ENCODE measurements around the gene BAIAP2. TPM values are rescaled to one million over a fixed set of nuclear protein-coding genes. Genes with fewer than 3 reads are reported as not detected.

BAIAP2 gene
- total RNA-seq, 1 donor from 2014 or later = 113 TPM

DNA sequence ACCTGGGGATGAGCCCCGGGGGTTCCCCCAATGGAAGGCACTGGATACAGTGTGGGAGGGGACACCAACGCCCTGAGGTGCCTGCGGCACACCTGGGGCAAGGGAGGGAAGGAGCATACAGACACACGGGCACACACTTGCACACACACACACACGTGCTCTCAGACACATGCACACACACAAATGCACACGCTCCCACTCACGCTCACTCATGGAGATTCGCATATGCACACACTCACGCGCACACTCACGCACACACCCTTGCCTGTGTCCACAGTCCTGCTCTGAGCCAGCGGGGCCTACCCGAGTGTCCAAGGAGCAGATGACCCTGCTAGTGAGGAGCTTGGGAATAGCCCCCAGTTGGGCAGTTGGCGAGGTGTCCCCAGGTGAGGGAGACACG is 113.6 kb downstream of the BAIAP2 start:
- Histone ChIP-seq H3K4me1 (no peaks in the 10 kb centered on the region), H3K27ac (no peak overlapping the region), H3K4me3 (no peak overlapping the region), H3K36me3 (no peaks in the 10 kb centered on the region), H3K9me3 (no peaks in the 10 kb centered on the region), H3K27me3 (no peaks in the 10 kb centered on the region)
- no peak for DNase-seq (ENCODE audit: extremely low spot score in 2 of 2)
- intact Hi-C loops (cut with DNase I) = no loop called here
- TF ChIP-seq POLR2AphosphoS5 (IDR thresholded peaks at IDR 0.05; ENCODE audit: insufficient read depth in 1 of 2, low read depth in 1 of 2) = no peak
- no peak for TF ChIP-seq POLR2A (IDR thresholded peaks at IDR 0.05)
- TF ChIP-seq, protein P1, sequence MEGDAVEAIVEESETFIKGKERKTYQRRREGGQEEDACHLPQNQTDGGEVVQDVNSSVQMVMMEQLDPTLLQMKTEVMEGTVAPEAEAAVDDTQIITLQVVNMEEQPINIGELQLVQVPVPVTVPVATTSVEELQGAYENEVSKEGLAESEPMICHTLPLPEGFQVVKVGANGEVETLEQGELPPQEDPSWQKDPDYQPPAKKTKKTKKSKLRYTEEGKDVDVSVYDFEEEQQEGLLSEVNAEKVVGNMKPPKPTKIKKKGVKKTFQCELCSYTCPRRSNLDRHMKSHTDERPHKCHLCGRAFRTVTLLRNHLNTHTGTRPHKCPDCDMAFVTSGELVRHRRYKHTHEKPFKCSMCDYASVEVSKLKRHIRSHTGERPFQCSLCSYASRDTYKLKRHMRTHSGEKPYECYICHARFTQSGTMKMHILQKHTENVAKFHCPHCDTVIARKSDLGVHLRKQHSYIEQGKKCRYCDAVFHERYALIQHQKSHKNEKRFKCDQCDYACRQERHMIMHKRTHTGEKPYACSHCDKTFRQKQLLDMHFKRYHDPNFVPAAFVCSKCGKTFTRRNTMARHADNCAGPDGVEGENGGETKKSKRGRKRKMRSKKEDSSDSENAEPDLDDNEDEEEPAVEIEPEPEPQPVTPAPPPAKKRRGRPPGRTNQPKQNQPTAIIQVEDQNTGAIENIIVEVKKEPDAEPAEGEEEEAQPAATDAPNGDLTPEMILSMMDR (IDR thresholded peaks at IDR 0.05) = no peak

DNA sequence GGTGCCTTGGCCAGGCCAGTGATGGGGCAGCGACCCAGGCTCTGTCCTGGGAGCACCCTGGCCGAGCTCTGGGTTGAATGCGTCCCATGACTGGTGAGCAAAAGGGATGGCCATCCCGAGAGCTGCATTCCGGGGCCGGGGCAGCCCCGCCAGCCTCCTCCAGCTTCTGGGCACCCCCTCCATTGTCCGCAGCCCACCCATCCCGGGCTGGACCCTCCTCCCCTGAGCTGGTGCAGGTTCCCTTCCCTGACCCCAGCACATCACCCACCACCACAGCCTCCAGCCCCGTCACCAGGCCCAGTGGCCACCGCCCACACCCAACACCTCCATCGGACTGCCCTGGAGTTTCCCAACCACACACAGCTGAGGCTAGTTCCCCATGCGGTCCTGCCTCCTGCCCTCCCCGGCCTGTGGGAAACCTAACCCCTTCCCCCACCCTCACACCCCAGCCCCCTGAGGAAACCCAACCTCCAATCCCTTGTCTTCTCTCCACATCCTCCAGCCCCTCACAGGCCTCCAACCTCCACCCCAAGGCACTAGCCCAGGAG is 114.1 kb downstream of the BAIAP2 start:
- Histone ChIP-seq H3K36me3 (no peaks in the 10 kb centered on the region), H3K27ac (no peak overlapping the region), H3K27me3 (no peaks in the 10 kb centered on the region), H3K4me3 (no peak overlapping the region), H3K9me3 (no peaks in the 10 kb centered on the region), H3K4me1 (no peaks in the 10 kb centered on the region)
- DNase-seq (ENCODE audit: extremely low spot score in 2 of 2) = no peak
- intact Hi-C loops (cut with DNase I) = no loop called here
- TF ChIP-seq POLR2A (IDR thresholded peaks at IDR 0.05) (no peak), POLR2AphosphoS5 (IDR thresholded peaks at IDR 0.05; ENCODE audit: insufficient read depth in 1 of 2, low read depth in 1 of 2) (no peak)
- TF ChIP-seq, protein P1 (IDR thresholded peaks at IDR 0.05) = no peak

DNA sequence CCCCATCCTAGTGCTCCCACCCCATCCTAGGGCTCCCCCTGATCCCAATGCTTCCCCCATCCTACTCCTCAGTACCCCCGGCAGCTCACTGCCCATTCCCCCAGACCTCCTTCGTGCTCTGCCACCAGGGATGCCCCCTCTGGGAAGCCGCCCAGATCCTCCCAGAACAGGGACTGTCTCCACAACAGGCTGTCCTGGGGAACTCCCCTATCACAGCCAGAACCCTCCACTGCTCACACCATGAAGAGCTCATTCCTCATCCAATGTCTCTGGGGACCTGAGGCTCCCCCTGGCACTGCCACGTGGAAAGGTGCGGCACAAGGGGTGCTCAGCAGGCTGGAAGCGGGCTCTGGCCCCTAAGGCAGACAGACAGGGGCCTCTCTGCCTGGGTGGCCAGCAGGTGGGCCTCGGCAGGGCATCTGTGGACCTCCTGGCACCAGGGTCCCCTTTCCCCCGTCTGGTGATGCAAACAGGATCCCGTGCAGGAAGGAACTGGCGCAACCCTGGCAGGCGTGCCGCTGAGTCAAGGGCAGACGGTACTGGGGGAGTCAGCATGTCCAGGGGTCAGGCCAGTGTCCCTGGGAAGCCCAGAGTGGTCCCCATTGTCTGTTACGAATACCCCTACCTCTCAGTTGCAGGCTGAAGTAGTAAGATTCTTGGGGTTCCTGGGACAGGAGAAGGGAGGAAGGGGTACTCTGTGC is 115.6 kb downstream of the BAIAP2 start:
- intact Hi-C loops (cut with DNase I) = no loop called here
- no peak for DNase-seq (ENCODE audit: extremely low spot score in 2 of 2)
- TF ChIP-seq POLR2AphosphoS5 (IDR thresholded peaks at IDR 0.05; ENCODE audit: insufficient read depth in 1 of 2, low read depth in 1 of 2) (peak in 1 of 2 donors; percentile 42), POLR2A (IDR thresholded peaks at IDR 0.05) (no peak)
- TF ChIP-seq, protein P1 (IDR thresholded peaks at IDR 0.05) = no peak
- no peak overlapping the region for H3K27ac ChIP-seq
- H3K9me3 ChIP-seq = no peaks in the 10 kb centered on the region
- no peaks in the 10 kb centered on the region for H3K36me3 ChIP-seq
- no peaks in the 10 kb centered on the region for H3K27me3 ChIP-seq
- no peaks in the 10 kb centered on the region for H3K4me1 ChIP-seq
- no peak overlapping the region for H3K4me3 ChIP-seq

DNA sequence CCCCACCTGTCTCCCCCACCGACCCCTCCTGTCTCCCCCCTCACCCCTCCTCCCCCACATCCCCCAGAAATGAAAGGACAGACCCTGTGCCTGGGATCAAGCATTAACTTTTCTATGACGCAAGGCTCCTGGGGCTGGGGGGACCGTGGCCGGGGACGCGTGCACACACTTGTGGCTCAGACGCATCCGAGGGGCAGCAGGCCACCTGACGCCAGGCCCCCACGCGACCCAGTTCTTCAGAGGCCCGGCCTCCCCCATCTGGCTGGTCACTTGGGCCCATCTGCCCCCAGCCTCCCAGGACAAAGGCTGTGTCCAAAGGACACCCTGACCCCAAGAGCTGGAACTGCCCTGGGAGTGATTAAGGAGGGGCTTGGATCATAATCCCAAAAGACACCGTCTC is 116.3 kb downstream of the BAIAP2 start:
- Histone ChIP-seq H3K36me3 (no peaks in the 10 kb centered on the region), H3K4me1 (no peaks in the 10 kb centered on the region), H3K4me3 (no peak overlapping the region), H3K27ac (no peak overlapping the region), H3K9me3 (no peaks in the 10 kb centered on the region), H3K27me3 (no peaks in the 10 kb centered on the region)
- TF ChIP-seq, protein P1 (IDR thresholded peaks at IDR 0.05) = no peak
- no peak for TF ChIP-seq POLR2AphosphoS5 (IDR thresholded peaks at IDR 0.05; ENCODE audit: insufficient read depth in 1 of 2, low read depth in 1 of 2)
- TF ChIP-seq POLR2A (IDR thresholded peaks at IDR 0.05) = no peak
- DNase-seq (ENCODE audit: extremely low spot score in 2 of 2) = no peak
- intact Hi-C loops (cut with DNase I) = no loop called here

DNA sequence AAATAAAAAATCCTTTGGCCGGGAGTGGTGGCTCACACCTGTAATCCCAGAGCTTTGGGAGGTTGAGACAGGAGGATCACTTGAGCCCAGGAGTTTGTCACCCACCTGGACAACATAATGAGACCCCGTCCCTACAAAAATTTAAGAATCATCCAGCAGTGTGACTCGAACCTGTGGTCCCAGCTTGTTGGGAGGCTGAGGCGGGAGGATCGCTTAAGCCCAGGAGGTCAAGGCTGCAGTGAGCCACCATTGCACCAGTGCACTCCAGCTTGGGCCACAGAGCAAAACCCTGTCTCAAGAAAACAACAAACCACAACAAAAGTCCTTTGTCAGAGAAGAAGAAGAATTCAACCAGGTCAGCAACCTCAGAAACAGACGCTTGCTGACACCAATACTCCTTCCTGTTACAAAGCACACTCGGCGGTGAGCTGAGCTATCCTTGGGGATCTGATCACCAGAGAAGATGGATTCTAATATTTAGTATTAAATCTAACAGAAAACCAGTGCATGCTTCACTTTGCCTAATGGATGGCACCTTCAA is 117.4 kb downstream of the BAIAP2 start:
- no peak overlapping the region for H3K27ac ChIP-seq
- no peak for TF ChIP-seq POLR2A (IDR thresholded peaks at IDR 0.05)
- TF ChIP-seq, protein P1 (IDR thresholded peaks at IDR 0.05) = no peak
- TF ChIP-seq POLR2AphosphoS5 (IDR thresholded peaks at IDR 0.05; ENCODE audit: insufficient read depth in 1 of 2, low read depth in 1 of 2) = no peak
- H3K27me3 ChIP-seq = no peaks in the 10 kb centered on the region
- intact Hi-C loops (cut with DNase I) = no loop called here
- no peak overlapping the region for H3K4me3 ChIP-seq
- DNase-seq (ENCODE audit: extremely low spot score in 2 of 2) = no peak
- no peaks in the 10 kb centered on the region for H3K9me3 ChIP-seq
- H3K36me3 ChIP-seq = no peaks in the 10 kb centered on the region
- no peaks in the 10 kb centered on the region for H3K4me1 ChIP-seq
